C4-2B (cell line): ENCODE data around the gene KSR2.

Experiments used
- H3K27ac ChIP-seq: fragments of 450-650 bp; 2 replicates; pipeline ENCODE4 v1.5.1; 2017
- CTCF ChIP-seq: fragments of 450-650 bp; conservative IDR thresholded peaks from 2 replicates; pipeline ENCODE4 v1.5.1; 2017; ENCODE audit warnings: mild to moderate bottlenecking
- ZFX ChIP-seq: fragments of 450-650 bp; IDR thresholded peaks from 2 replicates; pipeline ENCODE4 v1.6.1; 2017

Gene KSR2

GRCh38 chr12:117576053-117576452 lies 392.7 kb downstream of the KSR2 start:
- no peak overlapping the region for H3K27ac ChIP-seq
- TF ChIP-seq ZFX (no peak), CTCF (no peak)

GRCh38 chr12:117574655-117575054 lies 394.1 kb downstream of the KSR2 start:
- TF ChIP-seq ZFX (no peak), CTCF (no peak)
- no peak overlapping the region for H3K27ac ChIP-seq

GRCh38 chr12:117572755-117573154 lies 396.0 kb downstream of the KSR2 start:
- TF ChIP-seq CTCF (no peak), ZFX (no peak)
- H3K27ac ChIP-seq, result no peak overlapping the region

- no peak overlapping the region for H3K27ac ChIP-seq
- TF ChIP-seq ZFX, result no peak
- TF ChIP-seq CTCF, result no peak
These were observed 397.5 kb downstream of the KSR2 start for GRCh38 chr12:117571321-117571720.

GRCh38 chr12:117570608-117571007 lies 398.2 kb downstream of the KSR2 start:
- H3K27ac ChIP-seq, result no peak overlapping the region
- TF ChIP-seq CTCF (no peak), ZFX (no peak)

- H3K27ac ChIP-seq, result no peak overlapping the region
- TF ChIP-seq CTCF (no peak), ZFX (no peak)
These were observed 401.1 kb downstream of the KSR2 start for GRCh38 chr12:117567644-117568216.

GRCh38 chr12:117564881-117565280 lies 403.9 kb downstream of the KSR2 start:
- H3K27ac ChIP-seq, result no peak overlapping the region
- no peak for TF ChIP-seq ZFX
- no peak for TF ChIP-seq CTCF
